Hypothalamus (tissue), 51 donors: ENCODE results near the gene ST3GAL5.

Experiments used
- DNase-seq, 51 donors: peaks; one replicate each; lab custom pipeline; 2025; lab: John Stamatoyannopoulos, UW

Gene ST3GAL5

GRCh38 chr2:85812094-85812735 is 76.6 kb downstream of the ST3GAL5 start:
- no peak for DNase-seq

- DNase-seq: peak in 2 of 51 donors; percentile 19 to 42
Measured at GRCh38 chr2:85811180-85812093, 77.4 kb downstream of the ST3GAL5 start.

- no peak for DNase-seq
Measured at GRCh38 chr2:85810371-85811179, 78.2 kb downstream of the ST3GAL5 start.

GRCh38 chr2:85807756-85808155 is 81.0 kb downstream of the ST3GAL5 start:
- no peak for DNase-seq

- no peak for DNase-seq
Measured at GRCh38 chr2:85806358-85807118, 82.3 kb downstream of the ST3GAL5 start.

GRCh38 chr2:85804583-85804982 is 84.2 kb downstream of the ST3GAL5 start:
- DNase-seq: no peak

- no peak for DNase-seq
Measured at GRCh38 chr2:85803704-85804425, 84.9 kb downstream of the ST3GAL5 start.

- DNase-seq: no peak
Measured at GRCh38 chr2:85802354-85803103, 86.3 kb downstream of the ST3GAL5 start.

- no peak for DNase-seq
Measured at GRCh38 chr2:85801871-85802270, 86.9 kb downstream of the ST3GAL5 start.

GRCh38 chr2:85800586-85800985 is 88.2 kb downstream of the ST3GAL5 start:
- no peak for DNase-seq

- peak in 1 of 51 donors; percentile 28 for DNase-seq
Measured at GRCh38 chr2:85799215-85799956, 89.4 kb downstream of the ST3GAL5 start.

- peak in 11 of 51 donors; percentile 15 to 65 (median 44) for DNase-seq
Measured at GRCh38 chr2:85797921-85798320, 90.9 kb downstream of the ST3GAL5 start.

GRCh38 chr2:85797263-85797660 is 91.5 kb downstream of the ST3GAL5 start:
- no peak for DNase-seq

GRCh38 chr2:85796341-85797262 is 92.2 kb downstream of the ST3GAL5 start:
- peak in 44 of 51 donors; percentile 27 to 88 (median 64) for DNase-seq

- DNase-seq: no peak
Measured at GRCh38 chr2:85796046-85796340, 92.8 kb downstream of the ST3GAL5 start.

GRCh38 chr2:85795331-85796045 is 93.3 kb downstream of the ST3GAL5 start:
- no peak for DNase-seq
